Measurements from ENCODE around the gene KRTAP12-3. TPM values are rescaled to one million over a fixed set of nuclear protein-coding genes. Genes with fewer than 3 reads are reported as not detected.
"Not testable (repeated sequence)": the region's sequence is repeated elsewhere in the genome, so short reads cannot be mapped to it uniquely, and the experiment has no call there.

Gene KRTAP12-3, protein sequence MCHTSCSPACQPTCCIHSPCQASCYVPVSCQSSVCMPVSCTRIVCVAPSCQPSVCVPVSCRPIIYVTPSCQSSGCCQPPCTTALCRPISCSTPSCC
- total RNA-seq: not detected
- not detected for polyA plus RNA-seq
- long read RNA-seq, donor 1: 0 reads
- long read RNA-seq, donor 2: 0 reads

DNA sequence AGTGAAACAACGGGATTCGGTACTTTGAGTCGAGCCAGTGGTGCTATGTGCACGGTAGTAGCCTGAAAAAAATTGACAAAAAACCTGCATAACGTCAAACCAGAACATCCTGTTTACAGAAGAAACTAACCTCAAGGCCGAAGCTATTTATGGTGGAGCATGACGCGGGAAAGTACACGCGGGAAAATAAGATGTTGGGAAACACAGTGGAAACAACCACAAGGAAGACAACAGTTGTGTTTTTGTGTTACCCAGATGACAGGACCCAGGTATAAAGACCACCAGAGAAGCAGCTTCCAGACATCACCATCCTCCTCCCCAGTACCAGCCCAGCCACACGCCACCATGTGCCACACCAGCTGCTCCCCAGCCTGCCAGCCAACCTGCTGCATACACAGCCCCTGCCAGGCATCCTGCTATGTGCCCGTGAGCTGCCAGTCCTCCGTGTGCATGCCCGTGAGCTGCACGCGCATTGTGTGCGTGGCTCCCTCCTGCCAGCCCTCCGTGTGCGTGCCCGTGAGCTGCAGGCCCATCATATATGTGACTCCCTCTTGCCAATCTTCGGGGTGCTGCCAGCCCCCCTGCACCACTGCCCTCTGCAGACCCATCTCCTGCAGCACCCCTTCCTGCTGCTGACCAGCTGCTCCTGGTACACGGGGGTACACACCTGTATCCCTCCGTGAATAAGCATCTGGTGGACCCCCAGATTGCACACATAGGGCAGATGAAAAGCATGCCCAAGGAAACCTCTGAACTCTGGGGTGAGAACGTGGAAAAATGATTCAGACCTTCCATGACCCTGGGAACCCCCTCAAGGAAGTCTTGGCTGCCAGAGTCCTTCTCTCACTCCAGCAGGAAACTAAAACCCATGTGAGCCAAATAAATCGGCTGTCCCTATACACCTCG, at the start of gene KRTAP12-3:
TSS of gene KRTAP12-3 (plus strand) at position 298 of the 906 bp plus-strand sequence. CDS start at position 346, 48 bp downstream.
- Histone ChIP-seq H3K4me3 (peak within 1 kb of the TSS in 1 of 8 donors; percentile 28), H3K27me3 (replicated peaks in 1 of 7) (peaks cover 0 to 29% (median 0%) of the 10 kb centered on the region in 7 donors), H3K9me3 (peaks cover 0 to 24% (median 18%) of the 10 kb centered on the region in 8 donors), H3K36me3 (no peaks in the 10 kb centered on the region), H3K4me1 (peaks cover 0 to 21% (median 6%) of the 10 kb centered on the region in 6 donors), H3K27ac (peak within 1 kb of the TSS; percentile 2 to 90 (median 72))
- TF ChIP-seq POLR2AphosphoS5 (IDR thresholded peaks at IDR 0.05): peak; percentile 52 to 80 (median 69)
- TF ChIP-seq POLR2A (IDR thresholded peaks at IDR 0.05): no peak
- TF ChIP-seq, protein P1, sequence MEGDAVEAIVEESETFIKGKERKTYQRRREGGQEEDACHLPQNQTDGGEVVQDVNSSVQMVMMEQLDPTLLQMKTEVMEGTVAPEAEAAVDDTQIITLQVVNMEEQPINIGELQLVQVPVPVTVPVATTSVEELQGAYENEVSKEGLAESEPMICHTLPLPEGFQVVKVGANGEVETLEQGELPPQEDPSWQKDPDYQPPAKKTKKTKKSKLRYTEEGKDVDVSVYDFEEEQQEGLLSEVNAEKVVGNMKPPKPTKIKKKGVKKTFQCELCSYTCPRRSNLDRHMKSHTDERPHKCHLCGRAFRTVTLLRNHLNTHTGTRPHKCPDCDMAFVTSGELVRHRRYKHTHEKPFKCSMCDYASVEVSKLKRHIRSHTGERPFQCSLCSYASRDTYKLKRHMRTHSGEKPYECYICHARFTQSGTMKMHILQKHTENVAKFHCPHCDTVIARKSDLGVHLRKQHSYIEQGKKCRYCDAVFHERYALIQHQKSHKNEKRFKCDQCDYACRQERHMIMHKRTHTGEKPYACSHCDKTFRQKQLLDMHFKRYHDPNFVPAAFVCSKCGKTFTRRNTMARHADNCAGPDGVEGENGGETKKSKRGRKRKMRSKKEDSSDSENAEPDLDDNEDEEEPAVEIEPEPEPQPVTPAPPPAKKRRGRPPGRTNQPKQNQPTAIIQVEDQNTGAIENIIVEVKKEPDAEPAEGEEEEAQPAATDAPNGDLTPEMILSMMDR (IDR thresholded peaks at IDR 0.05 in 8 of 11, conservative IDR thresholded peaks at IDR 0.05 in 3 of 11): no peak
- 43 to 68% (median 62%) methylated on average over 16 to 26 of the region's 26 CpGs for WGBS, 5 donors
- intact Hi-C loops (cut with DNase I; ENCODE audit: low total_unique reads): no loop called here
- peak; percentile 86 for DNase-seq

DNA sequence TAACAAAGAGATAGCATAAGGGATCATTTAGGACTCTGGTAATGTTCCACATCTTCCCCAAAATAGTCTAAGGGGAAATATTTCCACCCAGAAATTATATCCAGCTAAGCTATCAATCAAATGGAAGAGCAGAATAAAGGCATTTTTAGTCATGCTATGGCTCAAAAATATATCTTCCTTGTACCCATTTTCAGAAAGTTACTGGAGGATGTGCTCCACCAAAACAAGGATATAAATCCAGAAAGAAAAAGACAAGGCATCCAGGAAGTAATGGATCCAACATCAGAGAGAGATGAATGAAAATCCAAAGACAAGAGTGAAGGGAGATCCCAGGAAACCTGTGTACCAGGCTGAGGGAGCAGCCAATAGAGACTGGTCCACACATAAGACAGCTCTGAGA, 48.5 kb upstream of the KRTAP12-3 start:
- DNase-seq: no peak
- H3K27ac ChIP-seq: no peak overlapping the region
- no peaks in the 10 kb centered on the region for H3K36me3 ChIP-seq
- intact Hi-C loops (cut with DNase I; ENCODE audit: low total_unique reads): no loop called here
- H3K4me1 ChIP-seq: no peaks in the 10 kb centered on the region
- peaks cover 0 to 50% (median 35%) of the 10 kb centered on the region in 8 donors for H3K9me3 ChIP-seq
- TF ChIP-seq POLR2A (IDR thresholded peaks at IDR 0.05) (no peak), POLR2AphosphoS5 (IDR thresholded peaks at IDR 0.05) (no peak)
- TF ChIP-seq, protein P1 (IDR thresholded peaks at IDR 0.05 in 8 of 11, conservative IDR thresholded peaks at IDR 0.05 in 3 of 11): no peak
- H3K27me3 ChIP-seq (replicated peaks in 1 of 7): peaks cover 0 to 19% (median 0%) of the 10 kb centered on the region in 7 donors
- H3K4me3 ChIP-seq: no peak overlapping the region

DNA sequence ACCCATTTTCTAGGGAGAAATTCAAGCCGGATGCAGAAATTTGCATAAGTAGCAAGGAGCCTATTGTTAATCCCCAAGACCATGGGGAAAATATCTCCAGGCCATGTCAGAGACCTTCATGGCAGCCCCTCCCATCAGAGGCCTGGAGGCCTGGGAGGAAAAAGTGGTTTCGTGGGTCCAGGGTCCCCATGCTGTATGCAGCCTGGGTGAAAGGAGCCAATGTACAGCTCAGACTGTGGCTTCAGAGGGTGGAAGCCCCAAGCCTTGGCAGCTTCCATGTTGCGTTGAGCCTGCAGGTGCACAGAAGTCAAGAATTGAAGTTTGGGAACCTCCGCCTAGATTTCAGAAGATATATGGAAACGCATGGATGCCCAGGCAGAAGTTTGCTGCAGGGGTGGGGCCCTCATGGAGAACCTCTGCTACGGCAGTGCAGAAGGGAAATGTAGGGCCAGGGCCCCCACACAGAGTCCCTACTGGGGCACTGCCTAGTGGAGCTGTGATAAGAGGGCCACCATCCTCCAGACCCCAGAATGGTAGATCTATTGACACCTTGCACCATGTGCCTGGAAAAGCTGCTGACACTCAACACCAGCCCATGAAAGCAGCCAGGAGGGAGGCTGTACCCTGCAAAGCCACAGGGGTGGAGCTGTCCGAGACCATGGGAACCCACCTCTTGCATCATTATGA, 47.4 kb upstream of the KRTAP12-3 start:
- H3K9me3 ChIP-seq: peaks cover 0 to 46% (median 34%) of the 10 kb centered on the region in 8 donors
- H3K27ac ChIP-seq; H3K36me3 ChIP-seq; intact Hi-C loops (cut with DNase I; ENCODE audit: low total_unique reads); DNase-seq; H3K4me1 ChIP-seq; H3K4me3 ChIP-seq: not testable (repeated sequence)
- H3K27me3 ChIP-seq (replicated peaks in 1 of 7): peaks cover 0 to 30% (median 0%) of the 10 kb centered on the region in 7 donors
- 91 to 95% (median 94%) methylated on average over 7 of the region's 7 CpGs for WGBS, 5 donors

DNA sequence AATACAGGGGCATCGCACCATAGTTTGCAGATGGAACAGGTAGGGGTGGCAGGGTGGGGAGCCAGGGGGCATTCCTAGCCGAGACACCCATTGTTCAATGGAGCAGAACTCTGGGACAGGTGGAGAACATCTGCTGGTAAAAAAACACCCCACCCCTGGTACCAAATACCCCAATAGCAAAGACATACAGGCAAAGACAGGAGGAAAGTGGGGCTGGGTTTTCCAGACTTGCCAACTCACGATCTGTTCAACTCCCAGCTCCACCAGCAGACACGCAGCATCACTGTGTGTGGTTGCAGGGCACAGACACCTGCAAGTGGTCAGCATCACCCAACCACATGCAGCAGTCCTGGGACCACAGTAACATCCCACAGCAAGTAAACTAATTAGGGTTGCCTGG, 46.2 kb upstream of the KRTAP12-3 start:
- Histone ChIP-seq H3K27ac (no peak overlapping the region), H3K4me1 (no peaks in the 10 kb centered on the region), H3K36me3 (no peaks in the 10 kb centered on the region), H3K9me3 (peaks cover 0 to 41% (median 34%) of the 10 kb centered on the region in 8 donors), H3K27me3 (replicated peaks in 1 of 7) (peaks cover 0 to 40% (median 0%) of the 10 kb centered on the region in 7 donors), H3K4me3 (no peak overlapping the region)
- TF ChIP-seq POLR2A (IDR thresholded peaks at IDR 0.05) (no peak), POLR2AphosphoS5 (IDR thresholded peaks at IDR 0.05) (no peak)
- TF ChIP-seq, protein P1 (IDR thresholded peaks at IDR 0.05 in 8 of 11, conservative IDR thresholded peaks at IDR 0.05 in 3 of 11): no peak
- intact Hi-C loops (cut with DNase I; ENCODE audit: low total_unique reads): no loop called here
- no peak for DNase-seq
- WGBS, 5 donors: 80 to 95% (median 85%) methylated on average over 4 of the region's 4 CpGs
